ENCODE data around the gene SNAPC1. TPM values are rescaled to one million over a fixed set of nuclear protein-coding genes. Genes with fewer than 3 reads are reported as not detected.

SNAPC1 gene
- total and polyA plus RNA-seq, 10 of the 15 experiments (the other 5 are each of a cell fraction or from before 2014, with no cell fraction given): 4.5 to 12.0 (median 7.4) TPM

DNA sequence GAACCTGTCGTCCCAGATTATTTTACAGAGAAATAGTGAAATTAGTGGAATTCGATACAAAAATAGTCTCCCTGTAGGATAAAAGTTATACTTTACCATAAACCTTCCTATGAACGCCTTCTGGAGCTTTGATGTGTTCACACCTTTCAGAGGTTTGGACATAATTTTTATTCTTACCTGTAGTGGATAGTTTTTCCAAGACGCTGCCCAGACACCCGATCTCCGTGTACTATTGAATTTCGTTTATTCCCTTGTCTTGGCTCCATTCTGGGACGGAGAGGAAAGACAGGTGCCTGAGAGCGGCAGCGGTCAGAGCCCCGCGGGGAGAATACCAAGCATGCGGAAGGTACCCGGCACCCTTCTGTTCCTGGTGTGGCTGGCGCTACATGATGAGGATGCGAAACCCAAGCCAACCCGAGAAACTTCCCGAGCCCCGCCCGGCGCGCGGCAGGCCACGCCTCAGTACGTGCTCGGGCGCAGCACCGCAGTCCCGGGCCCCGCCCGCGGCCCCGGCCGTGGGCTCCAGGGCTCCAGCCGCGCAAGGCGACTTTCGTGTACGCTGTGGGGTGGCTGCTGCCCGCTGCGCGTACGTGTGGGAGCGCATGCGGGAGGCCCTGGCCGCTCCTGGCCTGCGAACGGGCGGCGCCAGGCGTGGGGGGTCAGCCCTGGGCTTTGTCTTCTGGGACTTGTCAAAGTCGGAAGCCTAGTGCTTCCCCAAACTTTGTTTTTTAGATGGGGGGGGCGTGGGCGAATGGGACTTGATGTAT lies 11.3 kb upstream of the SNAPC1 start (continued):
- no peak for TF ChIP-seq CBX5 (IDR thresholded peaks at IDR 0.05; ENCODE audit: low read depth)
- TF ChIP-seq POLR2AphosphoS2 (IDR thresholded peaks at IDR 0.05; ENCODE audit: low read depth, low read length): peak; percentile 88
- TF ChIP-seq NBN (IDR thresholded peaks at IDR 0.05): 0 out of 2 replicates have a peak, but pooled peaks have one; percentile 29
- TF ChIP-seq SMC3 (IDR thresholded peaks at IDR 0.05; ENCODE audit: borderline replicate concordance, low read length): no peak
- peak; percentile 74 to 90 for TF ChIP-seq BHLHE40 (IDR thresholded peaks at IDR 0.05; ENCODE audit: borderline replicate concordance in 1 of 2, low read depth in 2 of 2, low read length in 1 of 2)
- TF ChIP-seq ZNF622 (IDR thresholded peaks at IDR 0.05): no peak
- TF ChIP-seq EP300 (IDR thresholded peaks at IDR 0.05; ENCODE audit: borderline replicate concordance in 1 of 2, control insufficient read depth in 1 of 2, low read depth in 2 of 2, low read length in 2 of 2): peak; percentile 45 to 66; a peak in 2 of 4 replicates
- no peak for TF ChIP-seq CHD4 (IDR thresholded peaks at IDR 0.05)
- no peak for TF ChIP-seq SUPT20H (IDR thresholded peaks at IDR 0.05; ENCODE audit: borderline replicate concordance, control insufficient read depth, low read depth, low read length)
- TF ChIP-seq SMARCA5 (IDR thresholded peaks at IDR 0.05): peak; percentile 85; the same call in 1 of the 2 replicates
- TF ChIP-seq EED (IDR thresholded peaks at IDR 0.05; ENCODE audit: low read depth): peak; percentile 88; the same call in 1 of the 2 replicates
- peak; percentile 98 for TF ChIP-seq BACH1 (IDR thresholded peaks at IDR 0.05; ENCODE audit: borderline replicate concordance)
- TF ChIP-seq, protein P1, sequence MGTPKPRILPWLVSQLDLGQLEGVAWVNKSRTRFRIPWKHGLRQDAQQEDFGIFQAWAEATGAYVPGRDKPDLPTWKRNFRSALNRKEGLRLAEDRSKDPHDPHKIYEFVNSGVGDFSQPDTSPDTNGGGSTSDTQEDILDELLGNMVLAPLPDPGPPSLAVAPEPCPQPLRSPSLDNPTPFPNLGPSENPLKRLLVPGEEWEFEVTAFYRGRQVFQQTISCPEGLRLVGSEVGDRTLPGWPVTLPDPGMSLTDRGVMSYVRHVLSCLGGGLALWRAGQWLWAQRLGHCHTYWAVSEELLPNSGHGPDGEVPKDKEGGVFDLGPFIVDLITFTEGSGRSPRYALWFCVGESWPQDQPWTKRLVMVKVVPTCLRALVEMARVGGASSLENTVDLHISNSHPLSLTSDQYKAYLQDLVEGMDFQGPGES (IDR thresholded peaks at IDR 0.05): 0 out of 2 replicates have a peak, but pooled peaks have one; percentile 18
- peak; percentile 60 for TF ChIP-seq SMAD1 (IDR thresholded peaks at IDR 0.05; ENCODE audit: low read depth, partially characterized antibody)
- TF ChIP-seq CREB1 (IDR thresholded peaks at IDR 0.05; ENCODE audit: low read depth): peak; percentile 67; the same call in 1 of the 2 replicates
- TF ChIP-seq, protein P2, sequence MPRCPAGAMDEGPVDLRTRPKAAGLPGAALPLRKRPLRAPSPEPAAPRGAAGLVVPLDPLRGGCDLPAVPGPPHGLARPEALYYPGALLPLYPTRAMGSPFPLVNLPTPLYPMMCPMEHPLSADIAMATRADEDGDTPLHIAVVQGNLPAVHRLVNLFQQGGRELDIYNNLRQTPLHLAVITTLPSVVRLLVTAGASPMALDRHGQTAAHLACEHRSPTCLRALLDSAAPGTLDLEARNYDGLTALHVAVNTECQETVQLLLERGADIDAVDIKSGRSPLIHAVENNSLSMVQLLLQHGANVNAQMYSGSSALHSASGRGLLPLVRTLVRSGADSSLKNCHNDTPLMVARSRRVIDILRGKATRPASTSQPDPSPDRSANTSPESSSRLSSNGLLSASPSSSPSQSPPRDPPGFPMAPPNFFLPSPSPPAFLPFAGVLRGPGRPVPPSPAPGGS (IDR thresholded peaks at IDR 0.05; ENCODE audit: borderline replicate concordance, insufficient read depth, low read depth, low read length, poor library complexity, severe bottlenecking): peak; percentile 81
- no peak for TF ChIP-seq FOS (IDR thresholded peaks at IDR 0.05; ENCODE audit: borderline replicate concordance, extremely low read depth, insufficient read length)
- TF ChIP-seq, protein P3, sequence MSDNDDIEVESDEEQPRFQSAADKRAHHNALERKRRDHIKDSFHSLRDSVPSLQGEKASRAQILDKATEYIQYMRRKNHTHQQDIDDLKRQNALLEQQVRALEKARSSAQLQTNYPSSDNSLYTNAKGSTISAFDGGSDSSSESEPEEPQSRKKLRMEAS (IDR thresholded peaks at IDR 0.05; ENCODE audit: low read depth, low read length): peak; percentile 84; the same call in 1 of the 2 replicates
- TF ChIP-seq, protein P4, sequence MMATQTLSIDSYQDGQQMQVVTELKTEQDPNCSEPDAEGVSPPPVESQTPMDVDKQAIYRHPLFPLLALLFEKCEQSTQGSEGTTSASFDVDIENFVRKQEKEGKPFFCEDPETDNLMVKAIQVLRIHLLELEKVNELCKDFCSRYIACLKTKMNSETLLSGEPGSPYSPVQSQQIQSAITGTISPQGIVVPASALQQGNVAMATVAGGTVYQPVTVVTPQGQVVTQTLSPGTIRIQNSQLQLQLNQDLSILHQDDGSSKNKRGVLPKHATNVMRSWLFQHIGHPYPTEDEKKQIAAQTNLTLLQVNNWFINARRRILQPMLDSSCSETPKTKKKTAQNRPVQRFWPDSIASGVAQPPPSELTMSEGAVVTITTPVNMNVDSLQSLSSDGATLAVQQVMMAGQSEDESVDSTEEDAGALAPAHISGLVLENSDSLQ (IDR thresholded peaks at IDR 0.05): no peak
- TF ChIP-seq GATAD2B (conservative IDR thresholded peaks at IDR 0.05; ENCODE audit: low read depth): peak; percentile 98
- peak; percentile 82; the same call in 1 of the 2 replicates for TF ChIP-seq STAT1 (conservative IDR thresholded peaks at IDR 0.05)
- 0 out of 2 replicates have a peak, but pooled peaks have one; percentile 12 for TF ChIP-seq NRF1 (conservative IDR thresholded peaks at IDR 0.05; ENCODE audit: low read depth, low read length)
- TF ChIP-seq CHD2 (IDR thresholded peaks at IDR 0.05; ENCODE audit: borderline replicate concordance, low read depth, low read length): 0 out of 2 replicates have a peak, but pooled peaks have one; percentile 66

All from GM12878 (cell line).